Measurements from ENCODE around the gene BSND. TPM values are rescaled to one million over a fixed set of nuclear protein-coding genes. Genes with fewer than 3 reads are reported as not detected.

Gene BSND
- total RNA-seq, 1 experiment from 2014 or later: 0.17 TPM

DNA sequence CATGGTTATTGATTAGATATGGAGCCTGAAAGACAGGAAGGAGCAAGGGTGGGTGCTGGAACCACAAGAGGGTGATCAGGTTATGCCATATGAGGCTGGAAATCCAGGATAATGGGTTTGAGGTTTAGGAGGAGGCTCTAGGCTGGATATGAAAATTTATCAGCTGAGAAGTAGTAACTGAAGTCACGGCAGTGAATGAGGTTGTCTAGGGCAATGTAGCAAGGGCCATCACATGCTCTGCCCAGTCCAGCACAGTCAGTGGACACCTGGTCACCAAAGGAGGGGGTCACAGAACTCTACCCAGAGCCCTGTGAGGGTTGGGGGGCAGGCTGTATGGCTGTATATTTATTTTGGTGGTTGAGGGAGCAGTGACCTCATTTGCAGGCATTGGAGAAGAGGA, 28.9 kb upstream of the BSND start:
- Histone ChIP-seq H3K9me3 (ENCODE audit: control insufficient read depth, low read depth, low read length) (no peaks in the 10 kb centered on the region), H2BK20ac (ENCODE audit: low read depth, low read length, poor library complexity, severe bottlenecking) (no peak overlapping the region), H2BK15ac (ENCODE audit: low read depth, low read length) (no peak overlapping the region), H2BK5ac (ENCODE audit: insufficient read length, low read length) (no peak overlapping the region), H3K27ac (ENCODE audit: insufficient read length, low read depth, low read length) (no peak overlapping the region), H2AK5ac (ENCODE audit: insufficient read length, low read length) (no peak overlapping the region), H3K4ac (ENCODE audit: low read depth, low read length) (no peak overlapping the region), H3K79me2 (ENCODE audit: insufficient read depth, low read length) (no peaks in the 10 kb centered on the region), H3K4me1 (ENCODE audit: insufficient read depth, low read length) (no peaks in the 10 kb centered on the region), H3T11ph (ENCODE audit: low read length) (no peak overlapping the region), H2BK12ac (ENCODE audit: insufficient read length, low read depth, low read length) (no peak overlapping the region), H3K14ac (ENCODE audit: insufficient read depth, low read length) (no peak overlapping the region), H3K79me1 (ENCODE audit: insufficient read depth, low read depth, low read length, poor library complexity, severe bottlenecking) (no peaks in the 10 kb centered on the region), H4K91ac (ENCODE audit: insufficient read length, low read depth, low read length) (no peak overlapping the region), H2BK120ac (ENCODE audit: low read depth, low read length, poor library complexity, severe bottlenecking) (no peak overlapping the region), H3K9ac (ENCODE audit: extremely low read depth, insufficient read length, low read length) (no peak overlapping the region), H2AFZ (ENCODE audit: low read length) (no peak overlapping the region), H3K23me2 (ENCODE audit: insufficient read length, low read depth, low read length, poor library complexity, severe bottlenecking) (no peaks in the 10 kb centered on the region), H4K8ac (replicated peaks; ENCODE audit: insufficient read length, low read depth, low read length) (no peak overlapping the region), H3K27me3 (ENCODE audit: insufficient read depth, low read length) (no peaks in the 10 kb centered on the region), H3K4me2 (ENCODE audit: insufficient read depth, insufficient read length, low read length) (no peak overlapping the region), H3K23ac (ENCODE audit: insufficient read length, low read depth, low read length) (no peak overlapping the region), H4K5ac (ENCODE audit: insufficient read length, low read depth, low read length) (no peak overlapping the region), H3K56ac (ENCODE audit: insufficient read length, low read depth, low read length) (no peak overlapping the region), H3K18ac (ENCODE audit: insufficient read length, low read depth, low read length) (no peak overlapping the region), H4K20me1 (ENCODE audit: control insufficient read depth, insufficient read depth, insufficient read length) (no peaks in the 10 kb centered on the region)
- H3K9me3 Mint-ChIP-seq: no peaks in the 10 kb centered on the region; a peak in 1 of 5 replicates
- H3K27me3 Mint-ChIP-seq (ENCODE audit: low read depth): peaks cover 7% of the 10 kb centered on the region
- TF ChIP-seq CTCF (conservative IDR thresholded peaks at IDR 0.05): no peak
- H3K4me3 Mint-ChIP-seq: no peak overlapping the region
- no peaks in the 10 kb centered on the region; a peak in 1 of 7 replicates for H3K36me3 Mint-ChIP-seq (ENCODE audit: insufficient read depth in 1 of 3, low read depth in 3 of 3)
- H3K4me1 Mint-ChIP-seq: peaks cover 12 to 24% of the 10 kb centered on the region in 2 experiments
- DNase-seq: no peak
- H3K27ac Mint-ChIP-seq: no peak overlapping the region
- no CpG with 5 or more reads among the region's 1 CpG for WGBS (ENCODE audit: extremely low coverage, insufficient read length, low lambda C conversion rate)
